Stomach (tissue), 4 donors: ENCODE data around the gene TVP23B.
"Not testable (repeated sequence)": the region's sequence is repeated elsewhere in the genome, so short reads cannot be mapped to it uniquely, and the experiment has no call there.

Source experiments
- CTCF ChIP-seq, 7 experiments: fragments of 450-650 bp in 4 of 7; fragments of 200-600 bp in 3 of 7; sonication (generic) in 3 of 7; IDR thresholded peaks; one replicate each; pipeline ENCODE4 v1.5.1; 2016 to 2019; ENCODE audit warnings: antibody characterized with exemption in 7 of 7, control low read depth in 2 of 7, mild to moderate bottlenecking in 1 of 7
- EP300 ChIP-seq: sonication (generic); formaldehyde crosslinking; IDR thresholded peaks from one replicate; pipeline ENCODE4 v1.6.1; 2017; ENCODE audit warnings: antibody characterized with exemption

- TF ChIP-seq CTCF (IDR thresholded peaks at IDR 0.05); EP300: not testable (repeated sequence)
These were observed 23.5 kb upstream of the TVP23B start for GRCh38 chr17:18757368-18758044.
